Type B pancreatic cell (in vitro differentiated cells): ENCODE data around the gene FAT1. TPM values are rescaled to one million over a fixed set of nuclear protein-coding genes. Genes with fewer than 3 reads are reported as not detected.

ENCODE experiments used
- DNase-seq: peaks from one replicate; pipeline ENCODE4 v3.0.0; 2021; ENCODE audit warnings: mixed read lengths; ENCODE audit not compliant: unreplicated experiment; ENCODE audit errors: extremely low spot score
- H3K27ac Mint-ChIP-seq: 2 replicates; pipeline ENCODE4 v1.8.0; 2021; ENCODE audit warnings: mild to moderate bottlenecking, mixed read lengths
- H3K27me3 Mint-ChIP-seq: 2 replicates; pipeline ENCODE4 v1.8.0; 2021; ENCODE audit warnings: mixed read lengths
- H3K36me3 Mint-ChIP-seq: 2 replicates; pipeline ENCODE4 v1.8.0; 2021; ENCODE audit warnings: mixed read lengths
- H3K4me1 Mint-ChIP-seq: one replicate; pipeline ENCODE4 v1.8.0; 2021; ENCODE audit warnings: mixed read lengths; ENCODE audit not compliant: unreplicated experiment
- H3K4me3 Mint-ChIP-seq: 2 replicates; pipeline ENCODE4 v1.8.0; 2021; ENCODE audit warnings: mild to moderate bottlenecking, mixed read lengths
- H3K9me3 Mint-ChIP-seq: 2 replicates; pipeline ENCODE4 v1.8.0; 2021; ENCODE audit warnings: mixed read lengths
- CTCF ChIP-seq: fragments of 200-600 bp; sonication (generic); conservative IDR thresholded peaks from 2 replicates; pipeline ENCODE4 v1.5.0; 2021; ENCODE audit warnings: antibody characterized with exemption, mild to moderate bottlenecking
- total RNA-seq: library from RNA; stranded (reverse); gene quantifications from 2 replicates; pipeline ENCODE4 v1.2.1, GENCODE V29; 2021; ENCODE audit warnings: low replicate concordance

The FAT1 gene
- total RNA-seq, 1 donor from 2014 or later = 197 TPM

- Mint-ChIP-seq H3K9me3 (no peaks in the 10 kb centered on the region), H3K27ac (no peak overlapping the region)
- no peak for TF ChIP-seq CTCF
Measured at GRCh38 chr4:186604124-186604807, 119.4 kb downstream of the FAT1 start.

GRCh38 chr4:186602978-186603377 lies 120.7 kb downstream of the FAT1 start:
- H3K36me3 Mint-ChIP-seq = peaks cover 67% of the 10 kb centered on the region
- DNase-seq = no peak
- H3K4me1 Mint-ChIP-seq = no peaks in the 10 kb centered on the region
- TF ChIP-seq CTCF = no peak
- no peak overlapping the region for H3K4me3 Mint-ChIP-seq
- no peaks in the 10 kb centered on the region for H3K9me3 Mint-ChIP-seq
- no peaks in the 10 kb centered on the region for H3K27me3 Mint-ChIP-seq
- no peak overlapping the region for H3K27ac Mint-ChIP-seq

More at GRCh38 chr4:186604124-186604807, 119.4 kb downstream of the FAT1 start:
- no peak for DNase-seq
- H3K36me3 Mint-ChIP-seq = peaks cover 72% of the 10 kb centered on the region
- H3K27me3 Mint-ChIP-seq = no peaks in the 10 kb centered on the region
- no peak overlapping the region for H3K4me3 Mint-ChIP-seq
- no peaks in the 10 kb centered on the region for H3K4me1 Mint-ChIP-seq

- no peak for DNase-seq
- H3K4me3 Mint-ChIP-seq = no peak overlapping the region
- no peaks in the 10 kb centered on the region for H3K27me3 Mint-ChIP-seq
- TF ChIP-seq CTCF = no peak
- no peaks in the 10 kb centered on the region for H3K4me1 Mint-ChIP-seq
- H3K27ac Mint-ChIP-seq = no peak overlapping the region
- H3K9me3 Mint-ChIP-seq = no peaks in the 10 kb centered on the region
- peaks cover 71% of the 10 kb centered on the region for H3K36me3 Mint-ChIP-seq
Measured at GRCh38 chr4:186599483-186599882, 124.2 kb downstream of the FAT1 start.

- no peak overlapping the region for H3K27ac Mint-ChIP-seq
- TF ChIP-seq CTCF = no peak
- peaks cover 63% of the 10 kb centered on the region for H3K36me3 Mint-ChIP-seq
- no peaks in the 10 kb centered on the region for H3K27me3 Mint-ChIP-seq
- no peaks in the 10 kb centered on the region for H3K9me3 Mint-ChIP-seq
- H3K4me1 Mint-ChIP-seq = no peaks in the 10 kb centered on the region
- no peak for DNase-seq
- H3K4me3 Mint-ChIP-seq = no peak overlapping the region
Measured at GRCh38 chr4:186598686-186599085, 125.0 kb downstream of the FAT1 start.

- H3K4me3 Mint-ChIP-seq = no peak overlapping the region
- H3K27me3 Mint-ChIP-seq = no peaks in the 10 kb centered on the region
- no peaks in the 10 kb centered on the region for H3K4me1 Mint-ChIP-seq
- H3K36me3 Mint-ChIP-seq = peaks cover 58% of the 10 kb centered on the region
- no peak overlapping the region for H3K27ac Mint-ChIP-seq
- TF ChIP-seq CTCF = no peak
- H3K9me3 Mint-ChIP-seq = no peaks in the 10 kb centered on the region
- no peak for DNase-seq
Measured at GRCh38 chr4:186596850-186597390, 126.7 kb downstream of the FAT1 start.
